ENCODE measurements around the gene HOOK2.
A peak's percentile ranks its signal among the peaks of the same experiment; 100 is the strongest.

The HOOK2 gene

GRCh38 chr19:12793290-12794195 is 18.2 kb upstream of the HOOK2 start:
- peak; percentile 85 for DNase-seq

- no peak for DNase-seq
These were observed 17.5 kb upstream of the HOOK2 start for GRCh38 chr19:12792853-12793289.

- DNase-seq: peak; percentile 75
These were observed 16.9 kb upstream of the HOOK2 start for GRCh38 chr19:12792051-12792852.

- DNase-seq: peak; percentile 91
These were observed 16.1 kb upstream of the HOOK2 start, which contains the start of gene JUNB for GRCh38 chr19:12791345-12792050. Gene JUNB, plus strand, starts transcription at chr19:12791486. Its CDS starts 286 bp downstream, at chr19:12791772.

GRCh38 chr19:12790628-12791344 is 15.4 kb upstream of the HOOK2 start:
- DNase-seq: no peak

- peak; percentile 83 for DNase-seq
These were observed 14.7 kb upstream of the HOOK2 start for GRCh38 chr19:12789904-12790619.

- no peak for DNase-seq
These were observed 13.9 kb upstream of the HOOK2 start for GRCh38 chr19:12789098-12789903.

- peak; percentile 64 for DNase-seq
These were observed 13.3 kb upstream of the HOOK2 start for GRCh38 chr19:12788682-12789097.

GRCh38 chr19:12788042-12788681 is 12.8 kb upstream of the HOOK2 start:
- DNase-seq: no peak

GRCh38 chr19:12787458-12787857 is 12.1 kb upstream of the HOOK2 start:
- no peak for DNase-seq

GRCh38 chr19:12786952-12787351 is 11.6 kb upstream of the HOOK2 start:
- no peak for DNase-seq

GRCh38 chr19:12786141-12786870 is 11.0 kb upstream of the HOOK2 start:
- DNase-seq: no peak

GRCh38 chr19:12785431-12786031 is 10.2 kb upstream of the HOOK2 start:
- DNase-seq: no peak

GRCh38 chr19:12784871-12785430 is 9.6 kb upstream of the HOOK2 start:
- DNase-seq: no peak

GRCh38 chr19:12784394-12784870 is 9.1 kb upstream of the HOOK2 start:
- no peak for DNase-seq

GRCh38 chr19:12783849-12784393 is 8.6 kb upstream of the HOOK2 start:
- DNase-seq: no peak

GRCh38 chr19:12783291-12783848 is 8.0 kb upstream of the HOOK2 start:
- no peak for DNase-seq

Data from NCI-H2171 (cell line).